Middle frontal gyrus (tissue), 1 donor: ENCODE data around the gene LDLRAD3.
"Not testable (repeated sequence)": the region's sequence is repeated elsewhere in the genome, so short reads cannot be mapped to it uniquely, and the experiment has no call there.

Experiments used
- DNase-seq: peaks from one replicate; pipeline ENCODE4 v3.0.0-alpha.2; 2015; ENCODE audit warnings: low spot score; ENCODE audit errors: extremely low spot score

Gene LDLRAD3

GRCh38 chr11:36156817-36157519 is 213.1 kb downstream of the LDLRAD3 start:
- DNase-seq = no peak

GRCh38 chr11:36160091-36160490 is 216.2 kb downstream of the LDLRAD3 start:
- DNase-seq = no peak

DNA sequence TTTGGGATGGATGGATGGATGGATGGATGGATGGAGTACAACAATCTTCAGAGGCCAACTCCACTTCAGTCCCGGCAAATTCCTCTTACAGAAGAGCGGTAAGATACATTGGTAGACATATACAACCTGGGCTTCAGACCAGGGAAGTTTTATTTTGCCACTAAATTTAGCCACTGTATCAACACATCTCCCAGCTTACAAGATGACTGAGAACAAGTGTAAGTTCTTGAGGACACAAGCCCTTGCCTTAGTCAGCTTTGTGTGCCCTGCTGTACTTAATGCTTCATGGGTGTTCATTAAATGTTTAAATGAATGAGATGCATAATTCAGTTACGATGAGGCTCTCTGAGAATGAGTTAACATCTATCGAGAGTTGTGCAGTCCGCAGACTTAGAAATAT is 217.7 kb downstream of the LDLRAD3 start:
- DNase-seq = no peak

- no peak for DNase-seq
Measured at GRCh38 chr11:36162006-36162882, 218.4 kb downstream of the LDLRAD3 start.

DNA sequence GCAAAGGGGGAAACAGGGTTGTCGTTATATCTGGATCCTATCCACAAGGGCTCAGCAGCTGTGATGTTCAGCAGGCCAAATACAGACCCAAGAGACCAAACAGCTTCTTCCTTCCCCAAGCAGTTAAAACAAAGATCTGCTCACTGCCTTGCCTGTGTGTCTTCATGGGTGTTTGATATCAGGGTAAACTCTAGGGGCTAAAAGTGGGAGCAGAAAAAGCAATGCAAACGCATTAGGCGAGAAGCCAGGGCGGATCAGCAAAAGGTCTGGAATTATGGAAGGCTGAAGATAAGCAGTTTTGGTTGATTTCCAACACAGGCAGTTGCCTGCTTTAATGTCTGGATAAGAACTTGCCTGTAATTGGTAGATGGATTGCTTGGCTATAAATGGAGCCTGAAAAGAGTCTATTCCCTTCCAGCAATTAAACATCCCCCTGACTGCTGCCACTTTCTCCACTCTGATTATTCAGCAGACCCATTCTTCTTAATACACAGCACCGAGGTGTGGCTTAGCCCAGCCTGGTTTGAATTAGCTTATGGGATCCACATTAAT is 219.1 kb downstream of the LDLRAD3 start:
- DNase-seq = no peak

GRCh38 chr11:36164506-36165250 is 220.8 kb downstream of the LDLRAD3 start:
- DNase-seq = no peak

- DNase-seq = no peak
Measured at GRCh38 chr11:36165621-36166397, 221.9 kb downstream of the LDLRAD3 start.

- no peak for DNase-seq
Measured at GRCh38 chr11:36167073-36167472, 223.2 kb downstream of the LDLRAD3 start.

- no peak for DNase-seq
Measured at GRCh38 chr11:36167729-36168128, 223.9 kb downstream of the LDLRAD3 start.

- no peak for DNase-seq
Measured at GRCh38 chr11:36177836-36178235, 234.0 kb downstream of the LDLRAD3 start.

DNA sequence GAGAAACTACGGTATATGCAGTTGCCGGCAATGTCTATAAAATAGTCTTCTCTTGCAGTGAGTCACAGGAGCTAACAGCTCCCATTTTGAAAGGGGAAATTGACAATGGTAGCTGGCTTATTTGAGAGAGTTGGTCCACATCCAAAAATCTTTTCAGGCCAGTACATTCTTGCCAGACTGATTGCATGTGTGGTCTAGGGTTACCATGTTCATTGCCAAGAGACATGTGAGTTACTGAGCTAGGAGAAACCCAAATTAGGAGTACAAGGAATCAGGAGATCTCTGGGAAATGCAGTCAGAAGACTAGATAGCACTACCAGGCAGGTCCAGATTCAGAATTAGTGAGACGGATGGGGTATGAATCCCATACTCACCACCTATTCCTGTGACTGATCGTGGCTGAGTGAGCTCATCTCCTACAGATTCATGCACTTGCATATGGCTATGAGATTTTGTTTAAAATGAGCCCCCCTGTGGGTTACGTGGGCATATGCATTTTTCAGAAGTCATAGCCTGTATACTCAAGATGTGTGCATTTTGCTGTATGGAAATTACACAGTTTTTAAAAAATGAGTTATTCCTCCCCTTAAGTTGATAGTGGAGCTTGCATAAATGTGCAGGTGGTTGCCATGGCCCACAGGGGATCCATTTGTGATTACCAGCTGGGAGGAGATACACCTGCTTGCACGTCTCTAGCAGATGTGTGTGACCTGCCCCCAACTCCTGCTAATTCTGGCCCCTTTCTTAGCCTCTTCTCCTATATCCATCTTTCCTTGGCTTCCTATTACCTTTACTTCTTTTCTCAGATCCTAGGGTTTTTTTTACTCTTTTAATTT is 242.7 kb downstream of the LDLRAD3 start:
- DNase-seq = no peak

DNA sequence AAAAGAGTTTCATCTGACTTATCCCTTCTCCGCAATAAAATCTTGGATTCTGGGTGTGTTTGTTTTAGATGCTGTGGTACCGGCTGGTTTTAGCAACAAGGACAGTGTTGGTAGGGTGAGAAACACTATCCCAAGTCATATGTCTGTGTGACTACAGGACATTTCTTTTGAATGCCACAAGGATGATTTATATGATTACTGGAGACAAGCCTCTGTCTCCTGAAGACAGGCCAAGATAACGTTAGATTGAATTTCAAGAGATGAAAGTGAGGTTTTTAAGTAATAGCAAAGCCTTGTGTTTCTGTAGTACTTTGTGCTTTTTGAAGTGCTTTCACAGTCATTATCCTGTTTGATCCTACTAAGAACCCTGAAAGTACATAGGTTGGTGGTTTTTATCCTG is 243.8 kb downstream of the LDLRAD3 start:
- DNase-seq = no peak

DNA sequence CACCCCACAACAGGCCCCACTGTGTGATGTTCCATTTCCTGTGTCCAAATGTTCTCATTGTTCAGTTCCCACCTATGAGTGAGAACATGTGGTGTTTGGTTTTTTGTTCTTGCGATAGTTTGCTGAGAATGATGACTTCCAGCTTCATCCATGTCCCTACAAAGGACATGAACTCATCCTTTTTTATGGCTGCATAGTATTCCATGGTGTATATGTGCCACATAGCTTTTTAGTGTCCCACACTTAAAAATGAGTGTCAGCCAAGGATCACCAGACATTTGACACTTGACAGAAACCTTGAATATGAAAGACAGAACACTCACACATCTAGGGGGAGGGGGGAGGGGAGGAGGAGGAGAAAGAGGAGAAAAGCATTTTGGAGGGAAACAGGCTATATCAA is 245.9 kb downstream of the LDLRAD3 start:
- DNase-seq = not testable (repeated sequence)

DNA sequence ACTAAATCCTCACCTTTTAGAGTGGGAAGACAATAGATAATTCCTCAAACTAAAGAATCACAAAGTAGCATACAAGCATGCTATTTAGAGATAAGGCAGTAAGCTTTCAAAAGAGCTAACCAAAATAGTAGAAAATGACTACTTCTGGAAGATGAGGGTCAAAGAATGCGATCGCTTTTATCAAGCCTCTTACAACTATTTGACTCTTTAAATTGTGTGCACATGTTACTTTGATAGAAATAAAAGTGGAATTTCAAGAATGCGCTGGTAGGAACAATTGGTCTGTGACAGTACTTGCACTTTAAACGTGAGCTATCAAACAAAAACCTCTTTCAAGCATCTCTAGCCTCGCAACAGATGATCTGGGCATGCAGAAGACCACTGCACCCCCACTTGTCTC is 248.1 kb downstream of the LDLRAD3 start:
- no peak for DNase-seq

DNA sequence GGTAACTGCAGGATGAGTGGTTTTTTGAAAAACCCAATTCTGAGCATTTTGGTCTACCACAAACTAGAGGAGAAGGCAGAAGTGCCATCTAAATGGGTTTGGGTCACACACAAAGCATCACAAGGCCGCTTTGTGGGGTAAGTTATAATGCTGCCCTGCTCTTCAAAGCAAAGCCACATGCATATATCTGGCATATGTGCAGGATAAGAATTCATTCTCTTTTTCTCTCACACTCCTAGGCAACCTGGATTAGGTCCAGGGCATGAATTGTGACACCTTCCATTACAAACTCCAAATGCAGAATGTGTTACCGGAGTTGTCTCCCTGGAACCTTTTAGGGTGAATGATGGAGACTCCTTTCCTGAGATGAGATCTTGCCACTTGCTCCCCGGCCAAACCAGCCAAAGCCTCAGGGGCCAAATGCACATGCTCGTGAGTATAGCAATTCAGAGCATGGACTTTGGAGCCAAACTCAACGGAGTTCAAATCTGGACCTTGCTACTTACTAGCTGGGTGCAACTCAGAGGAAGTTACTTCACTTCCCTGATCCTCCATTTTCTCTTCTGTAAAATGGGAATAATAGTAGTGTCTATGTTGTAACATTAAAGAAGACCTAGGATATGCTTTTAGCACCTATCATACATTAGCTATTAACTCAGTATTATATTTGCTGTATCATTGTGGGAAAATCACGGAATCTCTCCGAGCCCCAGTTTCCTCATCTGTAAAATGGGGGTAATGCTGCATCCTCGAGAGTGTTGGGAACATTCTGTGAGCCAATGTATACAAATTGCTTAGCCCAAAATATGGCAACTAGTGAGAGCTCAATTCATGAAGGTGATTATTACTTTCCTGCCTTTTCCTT is 248.8 kb downstream of the LDLRAD3 start:
- DNase-seq = no peak

DNA sequence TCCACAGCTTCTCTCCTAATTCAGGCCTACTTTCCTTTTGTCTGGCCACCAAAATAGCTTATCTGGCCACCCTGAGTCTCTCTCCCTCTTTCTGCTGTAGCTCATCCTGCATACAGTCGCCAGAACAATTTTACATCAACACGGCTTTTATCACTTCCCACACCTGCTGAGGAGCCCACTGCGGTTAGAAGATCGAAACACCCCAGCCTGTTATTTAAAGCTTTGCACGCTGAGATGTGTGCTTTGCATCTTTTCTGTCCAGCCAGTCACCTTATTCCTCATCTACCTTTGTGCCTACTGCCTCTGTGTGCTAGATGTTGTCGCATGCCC is 249.4 kb downstream of the LDLRAD3 start:
- no peak for DNase-seq

- DNase-seq = no peak
Measured at GRCh38 chr11:36193721-36194120, 249.9 kb downstream of the LDLRAD3 start.

GRCh38 chr11:36195496-36196354 is 251.9 kb downstream of the LDLRAD3 start:
- DNase-seq = no peak
